ENCODE measurements around the gene NT5DC4.

Gene NT5DC4

DNA sequence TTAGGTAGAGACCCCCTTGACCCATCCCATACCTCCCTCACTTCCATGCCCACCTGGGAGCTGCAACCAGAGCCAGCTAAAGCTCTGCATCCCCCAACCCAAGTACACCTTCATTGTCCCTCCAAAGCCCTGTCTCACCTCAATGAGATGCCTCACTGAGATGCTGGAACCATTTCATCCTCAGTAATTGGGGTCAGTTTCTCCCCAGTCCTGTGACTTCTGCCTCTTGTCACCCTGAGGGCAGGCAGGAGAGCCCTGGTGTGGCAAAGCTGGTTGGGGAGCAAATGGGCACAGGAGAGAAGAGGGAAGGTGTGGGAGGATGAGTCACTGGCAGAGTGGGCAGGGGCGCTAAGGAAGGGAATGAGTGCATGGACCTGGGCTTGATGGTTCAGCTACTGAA is 27.9 kb upstream of the NT5DC4 start:
- Histone ChIP-seq H3K36me3 (ENCODE audit: control insufficient read depth in 1 of 2, insufficient read depth in 2 of 2, low read length in 2 of 2) (no peaks in the 10 kb centered on the region), H3K18ac (ENCODE audit: low read length) (no peak overlapping the region), H4K91ac (ENCODE audit: low read depth, low read length) (no peak overlapping the region)

DNA sequence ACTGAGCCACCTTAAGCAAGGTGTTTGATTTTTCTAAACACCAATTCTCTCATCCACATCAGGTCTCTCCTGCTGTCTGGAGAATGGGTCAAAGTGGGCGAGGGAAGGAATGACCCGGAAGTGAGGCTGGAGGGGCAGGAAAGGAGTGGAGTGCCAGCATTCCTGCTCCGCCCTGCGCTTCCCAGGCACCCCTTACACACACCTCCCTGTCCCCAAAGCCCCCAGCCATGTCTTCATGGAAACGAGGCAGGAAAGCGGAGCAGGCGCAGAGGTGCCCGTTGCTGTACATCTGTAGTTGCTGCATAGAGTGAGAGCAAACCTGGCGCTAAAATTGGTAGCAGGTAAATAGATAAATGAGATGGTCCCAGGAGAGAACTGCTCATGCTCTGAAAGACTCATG is 27.2 kb upstream of the NT5DC4 start:
- H3K4me3 ChIP-seq (ENCODE audit: low read depth, low read length), result no peak overlapping the region
- no peak overlapping the region for H3K9ac ChIP-seq (ENCODE audit: low read length)
- H3K27ac ChIP-seq (ENCODE audit: low read depth, low read length), result no peak overlapping the region
- no peak overlapping the region for H2AK5ac ChIP-seq (ENCODE audit: low read length)
- H3K4ac ChIP-seq (ENCODE audit: low read depth, low read length), result no peak overlapping the region
- no peak for DNase-seq
- H3K79me2 ChIP-seq (ENCODE audit: control insufficient read depth, insufficient read depth, low read length, poor library complexity), result no peaks in the 10 kb centered on the region
- no peak overlapping the region for H2AFZ ChIP-seq (ENCODE audit: insufficient read depth, low read length, poor library complexity)
- H3K27me3 ChIP-seq (ENCODE audit: insufficient read depth, low read length), result no peaks in the 10 kb centered on the region
- H2BK120ac ChIP-seq (ENCODE audit: insufficient read depth, low read length, poor library complexity), result no peak overlapping the region
- H3K4me1 ChIP-seq (ENCODE audit: control insufficient read depth in 1 of 2, insufficient read depth in 2 of 2, low read length in 2 of 2), result peaks cover 4% of the 10 kb centered on the region in 2 experiments
- H3K36me3 ChIP-seq (ENCODE audit: control insufficient read depth in 1 of 2, insufficient read depth in 2 of 2, low read length in 2 of 2), result no peaks in the 10 kb centered on the region
- no peak overlapping the region for H4K12ac ChIP-seq (ENCODE audit: low read depth, low read length)
- no CpG with 5 or more reads among the region's 9 CpGs for WGBS (ENCODE audit: extremely low coverage, insufficient coverage, insufficient read length)
- H2BK12ac ChIP-seq (ENCODE audit: low read length), result peak overlapping the region; percentile 58
- no peaks in the 10 kb centered on the region for H3K9me3 ChIP-seq (ENCODE audit: insufficient read depth, low read depth, low read length)
- no peaks in the 10 kb centered on the region for H3K79me1 ChIP-seq (ENCODE audit: low read length)
- H3K23ac ChIP-seq (ENCODE audit: low read length), result no peak overlapping the region
- H2BK5ac ChIP-seq (ENCODE audit: low read depth, low read length, poor library complexity), result no peak overlapping the region
- H4K91ac ChIP-seq (ENCODE audit: low read depth, low read length), result no peak overlapping the region
- no peak overlapping the region for H3K4me2 ChIP-seq (ENCODE audit: low read length)
- no peak overlapping the region for H4K8ac ChIP-seq (ENCODE audit: low read depth, low read length)
- H3K14ac ChIP-seq (ENCODE audit: low read length), result no peak overlapping the region
- H3K18ac ChIP-seq (ENCODE audit: low read length), result no peak overlapping the region

More for the DNA sequence above, 27.9 kb upstream of the NT5DC4 start:
- Histone ChIP-seq H2BK12ac (ENCODE audit: low read length) (no peak overlapping the region), H3K79me2 (ENCODE audit: control insufficient read depth, insufficient read depth, low read length, poor library complexity) (no peaks in the 10 kb centered on the region), H3K4me1 (ENCODE audit: control insufficient read depth in 1 of 2, insufficient read depth in 2 of 2, low read length in 2 of 2) (peaks cover 4% of the 10 kb centered on the region in 2 experiments), H3K79me1 (ENCODE audit: low read length) (no peaks in the 10 kb centered on the region), H3K9ac (ENCODE audit: low read length) (no peak overlapping the region), H3K27me3 (ENCODE audit: insufficient read depth, low read length) (no peaks in the 10 kb centered on the region), H3K14ac (ENCODE audit: low read length) (no peak overlapping the region), H3K9me3 (ENCODE audit: insufficient read depth, low read depth, low read length) (no peaks in the 10 kb centered on the region), H2AK5ac (ENCODE audit: low read length) (peak overlapping the region; percentile 20), H2BK5ac (ENCODE audit: low read depth, low read length, poor library complexity) (no peak overlapping the region), H3K4me2 (ENCODE audit: low read length) (no peak overlapping the region), H4K8ac (ENCODE audit: low read depth, low read length) (no peak overlapping the region), H2BK120ac (ENCODE audit: insufficient read depth, low read length, poor library complexity) (no peak overlapping the region), H3K27ac (ENCODE audit: low read depth, low read length) (no peak overlapping the region), H2AFZ (ENCODE audit: insufficient read depth, low read length, poor library complexity) (no peak overlapping the region), H3K23ac (ENCODE audit: low read length) (no peak overlapping the region), H3K4ac (ENCODE audit: low read depth, low read length) (no peak overlapping the region), H3K4me3 (ENCODE audit: low read depth, low read length) (no peak overlapping the region), H4K12ac (ENCODE audit: low read depth, low read length) (no peak overlapping the region)
- no peak for DNase-seq
- WGBS (ENCODE audit: extremely low coverage, insufficient coverage, insufficient read length), result no CpG with 5 or more reads among the region's 1 CpG

DNA sequence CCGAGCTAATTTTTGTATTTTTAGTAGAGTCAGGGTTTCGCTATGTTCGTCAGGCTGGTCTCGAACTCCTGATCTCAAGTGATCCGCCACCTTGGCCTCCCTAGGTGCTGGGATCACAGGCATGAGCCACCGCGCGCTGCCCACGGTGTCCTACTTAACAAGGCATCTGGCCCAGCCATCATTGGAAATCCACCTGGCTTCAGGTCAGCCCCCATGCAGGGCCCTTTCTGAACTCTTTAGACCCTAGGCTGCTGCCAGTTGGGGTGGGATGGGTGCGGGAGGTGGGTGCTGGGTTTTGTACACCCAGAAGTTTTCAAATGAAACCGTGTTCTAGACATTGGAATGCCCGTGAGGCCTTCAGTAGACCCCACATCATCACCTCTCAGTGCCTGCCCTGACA is 26.6 kb upstream of the NT5DC4 start:
- H2AFZ ChIP-seq (ENCODE audit: insufficient read depth, low read length, poor library complexity), result no peak overlapping the region
- H2BK5ac ChIP-seq (ENCODE audit: low read depth, low read length, poor library complexity), result no peak overlapping the region
- H2BK120ac ChIP-seq (ENCODE audit: insufficient read depth, low read length, poor library complexity), result no peak overlapping the region
- DNase-seq, result no peak
- peaks cover 4% of the 10 kb centered on the region in 2 experiments for H3K4me1 ChIP-seq (ENCODE audit: control insufficient read depth in 1 of 2, insufficient read depth in 2 of 2, low read length in 2 of 2)
- no peaks in the 10 kb centered on the region for H3K36me3 ChIP-seq (ENCODE audit: control insufficient read depth in 1 of 2, insufficient read depth in 2 of 2, low read length in 2 of 2)
- no peak overlapping the region for H2AK5ac ChIP-seq (ENCODE audit: low read length)
- H3K27ac ChIP-seq (ENCODE audit: low read depth, low read length), result no peak overlapping the region
- no peak overlapping the region for H3K9ac ChIP-seq (ENCODE audit: low read length)
- no peak overlapping the region for H4K91ac ChIP-seq (ENCODE audit: low read depth, low read length)
- no peak overlapping the region for H3K18ac ChIP-seq (ENCODE audit: low read length)
- H3K4ac ChIP-seq (ENCODE audit: low read depth, low read length), result no peak overlapping the region
- H3K23ac ChIP-seq (ENCODE audit: low read length), result no peak overlapping the region
- H3K27me3 ChIP-seq (ENCODE audit: insufficient read depth, low read length), result no peaks in the 10 kb centered on the region
- no peak overlapping the region for H3K14ac ChIP-seq (ENCODE audit: low read length)
- no CpG with 5 or more reads among the region's 12 CpGs for WGBS (ENCODE audit: extremely low coverage, insufficient coverage, insufficient read length)
- no peaks in the 10 kb centered on the region for H3K79me2 ChIP-seq (ENCODE audit: control insufficient read depth, insufficient read depth, low read length, poor library complexity)
- H3K9me3 ChIP-seq (ENCODE audit: insufficient read depth, low read depth, low read length), result no peaks in the 10 kb centered on the region
- H3K79me1 ChIP-seq (ENCODE audit: low read length), result no peaks in the 10 kb centered on the region
- H3K4me3 ChIP-seq (ENCODE audit: low read depth, low read length), result no peak overlapping the region
- no peak overlapping the region for H3K4me2 ChIP-seq (ENCODE audit: low read length)
- H4K12ac ChIP-seq (ENCODE audit: low read depth, low read length), result no peak overlapping the region
- no peak overlapping the region for H4K8ac ChIP-seq (ENCODE audit: low read depth, low read length)
- H2BK12ac ChIP-seq (ENCODE audit: low read length), result no peak overlapping the region

DNA sequence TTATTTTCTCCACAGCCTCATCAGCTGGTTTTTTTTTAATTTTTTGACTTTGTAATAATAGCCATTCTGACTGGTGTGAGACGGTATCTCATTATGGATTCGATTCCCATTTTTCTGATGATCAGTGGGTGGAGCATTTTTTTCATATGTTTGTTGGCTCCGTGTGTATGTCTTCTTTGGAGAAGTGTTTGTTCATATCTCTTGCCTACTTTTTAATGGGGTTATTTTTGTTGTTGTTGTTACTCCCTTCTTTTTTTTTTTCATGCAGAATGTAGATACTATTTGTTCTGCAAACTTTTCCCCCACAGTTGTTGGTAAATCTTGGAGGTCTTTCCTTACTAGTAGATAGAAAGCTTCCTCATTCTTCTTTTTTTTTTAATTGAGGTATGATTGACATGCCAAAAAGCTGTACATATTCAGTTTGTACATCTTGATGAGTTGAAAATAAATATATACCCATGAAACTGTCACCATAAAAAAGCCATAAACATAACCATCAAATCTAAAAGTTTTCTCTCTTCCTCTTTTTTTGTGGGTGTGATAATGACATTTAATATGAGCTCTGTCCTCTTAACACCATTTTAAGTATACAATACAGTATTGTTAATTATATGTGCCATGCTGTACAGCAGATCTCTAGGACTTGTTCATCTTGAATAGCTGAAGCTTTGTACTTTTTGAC is 21.8 kb upstream of the NT5DC4 start:
- H3K4me1 ChIP-seq (ENCODE audit: control insufficient read depth in 1 of 2, insufficient read depth in 2 of 2, low read length in 2 of 2), result no peaks in the 10 kb centered on the region
- H3K36me3 ChIP-seq (ENCODE audit: control insufficient read depth in 1 of 2, insufficient read depth in 2 of 2, low read length in 2 of 2), result no peaks in the 10 kb centered on the region
- no peak overlapping the region for H4K8ac ChIP-seq (ENCODE audit: low read depth, low read length)
- no peaks in the 10 kb centered on the region for H3K79me1 ChIP-seq (ENCODE audit: low read length)
- H3K18ac ChIP-seq (ENCODE audit: low read length), result no peak overlapping the region
- H2BK5ac ChIP-seq (ENCODE audit: low read depth, low read length, poor library complexity), result no peak overlapping the region
- no peaks in the 10 kb centered on the region for H3K79me2 ChIP-seq (ENCODE audit: control insufficient read depth, insufficient read depth, low read length, poor library complexity)
- no peak overlapping the region for H3K27ac ChIP-seq (ENCODE audit: low read depth, low read length)
- H3K9ac ChIP-seq (ENCODE audit: low read length), result no peak overlapping the region
- H2AFZ ChIP-seq (ENCODE audit: insufficient read depth, low read length, poor library complexity), result no peak overlapping the region
- H4K12ac ChIP-seq (ENCODE audit: low read depth, low read length), result no peak overlapping the region
- no peak overlapping the region for H3K4ac ChIP-seq (ENCODE audit: low read depth, low read length)
- H2BK120ac ChIP-seq (ENCODE audit: insufficient read depth, low read length, poor library complexity), result no peak overlapping the region
- no CpG with 5 or more reads among the region's 3 CpGs for WGBS (ENCODE audit: extremely low coverage, insufficient coverage, insufficient read length)
- no peak overlapping the region for H3K23ac ChIP-seq (ENCODE audit: low read length)
- H3K4me3 ChIP-seq (ENCODE audit: low read depth, low read length), result no peak overlapping the region
- no peak overlapping the region for H3K14ac ChIP-seq (ENCODE audit: low read length)
- H2AK5ac ChIP-seq (ENCODE audit: low read length), result no peak overlapping the region
- H3K4me2 ChIP-seq (ENCODE audit: low read length), result no peak overlapping the region
- no peaks in the 10 kb centered on the region for H3K9me3 ChIP-seq (ENCODE audit: insufficient read depth, low read depth, low read length)
- H2BK12ac ChIP-seq (ENCODE audit: low read length), result no peak overlapping the region
- DNase-seq, result no peak
- H3K27me3 ChIP-seq (ENCODE audit: insufficient read depth, low read length), result no peaks in the 10 kb centered on the region
- H4K91ac ChIP-seq (ENCODE audit: low read depth, low read length), result no peak overlapping the region

All from trophoblast cell (in vitro differentiated cells and primary cell).